A549 (cell line): ENCODE measurements around the gene OR6S1. TPM values are rescaled to one million over a fixed set of nuclear protein-coding genes. Genes with fewer than 3 reads are reported as not detected.

Source experiments
- ATAC-seq, 2 experiments: fragments of 200-7000 bp in 1 of 2; fragments of >200 bp in 1 of 2; cut with Nextera tagmentation in 1 of 2; cut with Tn5 transposase in 1 of 2; 3 replicates each; pipeline versions ENCODE4 v1.8.0 to v1.9.1; 2018 to 2020; ENCODE audit warnings: mild to moderate bottlenecking in 1 of 2, moderate library complexity in 1 of 2
- CTCF ChIA-PET: fragments of 300-600 bp; sonication (Branson Sonifier 250); formaldehyde crosslinking; extraction: SDS; loops from one replicate; lab custom pipeline; 2021; ENCODE audit warnings: antibody characterized with exemption, inconsistent platforms; lab: Yijun Ruan, JAX
- POLR2A ChIA-PET: fragments of 350-600 bp; formaldehyde crosslinking; extraction: SDS; loops from one replicate; lab custom pipeline; 2021; ENCODE audit warnings: antibody characterized with exemption, inconsistent platforms; lab: Yijun Ruan, JAX
- DNase-seq, 2 experiments: peaks; one replicate each; pipeline versions ENCODE4 v3.0.0 to v3.0.0-alpha.2; 2011 to 2016; ENCODE audit warnings: low read depth in 1 of 2, low spot score in 1 of 2
- FAIRE-seq: peaks from 2 replicates; lab custom pipeline; 2011; peaks lifted over from hg19 to GRCh38; lab: Jason Lieb, UNC
- H3K27ac ChIP-seq, 2 experiments: fragments of >200 bp; sonication (Bioruptor Twin); formaldehyde crosslinking; 3 replicates each; pipeline ENCODE4 v1.5.1; 2016 to 2017
- H3K4me1 ChIP-seq: fragments of >200 bp; sonication (Bioruptor Twin); formaldehyde crosslinking; 3 replicates; pipeline ENCODE4 v1.6.1; 2016
- H3K4me2 ChIP-seq: fragments of >200 bp; sonication (Bioruptor Twin); formaldehyde crosslinking; 3 replicates; pipeline ENCODE4 v1.6.1; 2016
- H3K4me3 ChIP-seq: fragments of >200 bp; sonication (Bioruptor Twin); formaldehyde crosslinking; 3 replicates; pipeline ENCODE4 v1.5.1; 2016
- H3K9me3 ChIP-seq: fragments of >200 bp; sonication (Bioruptor Twin); formaldehyde crosslinking; 3 replicates; pipeline ENCODE4 v1.6.1; 2016
- CEBPB ChIP-seq, 2 experiments: fragments of >200 bp in 1 of 2; sonication (Bioruptor Twin) in 1 of 2; formaldehyde crosslinking in 1 of 2; IDR thresholded peaks; 2 replicates each; pipeline ENCODE4 v1.6.1; 2012 to 2016
- ELK1 ChIP-seq: fragments of 150-350 bp; IDR thresholded peaks from 2 replicates; pipeline ENCODE4 v1.6.1; 2014; ENCODE audit warnings: low read depth, mild to moderate bottlenecking, low read length
- ESRRA ChIP-seq: fragments of 150-350 bp; IDR thresholded peaks from 2 replicates; pipeline ENCODE4 v1.6.1; 2014; ENCODE audit warnings: mild to moderate bottlenecking, low read length, borderline replicate concordance
- HEYL ChIP-seq: fragments of 250-450 bp; sonication (Bioruptor Pico); IDR thresholded peaks from 2 replicates; pipeline ENCODE4 v1.8.0; 2021; ENCODE audit warnings: mild to moderate bottlenecking, moderate library complexity
- HOXA7 ChIP-seq: fragments of 250-450 bp; sonication (Bioruptor Pico); IDR thresholded peaks from 2 replicates; pipeline ENCODE4 v1.5.0; 2020; ENCODE audit warnings: mild to moderate bottlenecking, moderate library complexity
- HOXB5 ChIP-seq: fragments of 250-450 bp; sonication (Bioruptor Pico); IDR thresholded peaks from 2 replicates; pipeline ENCODE4 v1.5.0; 2020; ENCODE audit warnings: mild to moderate bottlenecking, moderate library complexity
- JUNB ChIP-seq: fragments of >200 bp; sonication (Bioruptor Twin); formaldehyde crosslinking; IDR thresholded peaks from 2 replicates; pipeline ENCODE4 v1.6.1; 2016
- KDM1A ChIP-seq: fragments of 200-600 bp; sonication (generic); IDR thresholded peaks from 2 replicates; pipeline ENCODE4 v1.6.1; 2016; ENCODE audit warnings: low read depth, mild to moderate bottlenecking
- MAFK ChIP-seq: fragments of 450-650 bp; IDR thresholded peaks from 2 replicates; pipeline ENCODE4 v1.6.1; 2014; ENCODE audit not compliant: partially characterized antibody
- PBX3 ChIP-seq: IDR thresholded peaks from 2 replicates; pipeline ENCODE4 v1.6.1; 2012
- POLR2A ChIP-seq: IDR thresholded peaks from 2 replicates; pipeline ENCODE4 v1.6.1; 2012; ENCODE audit warnings: mild to moderate bottlenecking, low read length
- RARB ChIP-seq: fragments of 250-450 bp; sonication (Bioruptor Pico); IDR thresholded peaks from 2 replicates; pipeline ENCODE4 v1.8.0; 2021; ENCODE audit warnings: mild to moderate bottlenecking, moderate library complexity
- RCOR1 ChIP-seq: fragments of 150-350 bp; IDR thresholded peaks from 2 replicates; pipeline ENCODE4 v1.6.1; 2014; ENCODE audit warnings: antibody characterized with exemption, low read length, low read depth
- SREBF2 ChIP-seq: fragments of 450-650 bp; IDR thresholded peaks from 2 replicates; pipeline ENCODE4 v1.6.1; 2014; ENCODE audit warnings: mild to moderate bottlenecking, moderate library complexity
- TP53 ChIP-seq: fragments of 250-450 bp; sonication (Bioruptor Pico); IDR thresholded peaks from 2 replicates; pipeline ENCODE4 v1.5.0; 2021; ENCODE audit warnings: mild to moderate bottlenecking, moderate library complexity
- USF2 ChIP-seq: fragments of 450-650 bp; IDR thresholded peaks from 2 replicates; pipeline ENCODE4 v1.6.1; 2014; ENCODE audit warnings: antibody characterized with exemption
- ZFP36 ChIP-seq: fragments of 450-650 bp; IDR thresholded peaks from 2 replicates; pipeline ENCODE4 v1.6.1; 2014; ENCODE audit warnings: borderline replicate concordance; ENCODE audit not compliant: partially characterized antibody
- WGBS: methylation state at CpG from one replicate; pipeline ENCODE4 v1.1.6; 2017; ENCODE audit errors: missing lambda C conversion rate; 5-methylcytosine and 5-hydroxymethylcytosine counted together
- polyA plus RNA-seq, 4 experiments: library from polyadenylated mRNA; depleted of rRNA in 3 of 4; stranded (reverse); fragments of >200 nt; fragmentation: RNase III in 1 of 4; extraction: RNeasy Plus Mini Kit Qiagen cat#74134 plus additional on column Dnase treatment in 1 of 4; gene quantifications; 2 replicates in 3 of 4; 3 replicates in 1 of 4; pipeline ENCODE4 v1.2.3, GENCODE V29; 2011 to 2017
- TF ChIP-seq, protein P1 (sequence below): IDR thresholded peaks from 2 replicates; pipeline ENCODE4 v1.6.1; 2012; ENCODE audit warnings: low read depth, borderline replicate concordance

The OR6S1 gene
- polyA plus RNA-seq, 2 of the 4 experiments (the other 2 are of a cell fraction), result not detected

GRCh38 chr14:20624495-20625070 is 16.9 kb downstream of the OR6S1 start:
- peak overlapping the region; percentile 58 to 79 for H3K27ac ChIP-seq

DNA sequence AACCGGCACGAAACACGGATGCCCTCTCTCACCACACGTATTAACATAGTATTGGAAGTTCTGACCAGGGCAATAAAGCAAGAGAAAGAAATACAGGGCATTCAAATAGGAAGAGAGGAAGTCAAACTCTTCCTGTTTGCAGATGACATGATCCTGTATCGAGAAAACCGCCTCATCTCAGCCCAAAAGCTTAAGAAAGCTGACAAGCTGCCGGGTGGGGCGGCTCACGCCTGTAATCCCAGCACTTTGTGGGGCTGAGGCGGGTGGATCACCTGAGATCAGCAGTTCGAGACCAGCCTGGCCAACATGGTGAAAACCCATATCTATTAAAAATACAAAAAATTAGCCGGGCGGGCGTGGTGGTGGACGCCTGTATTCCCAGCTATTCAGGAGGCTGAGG is 17.7 kb downstream of the OR6S1 start:
- DNase-seq, result peak in 1 of 2 experiments; percentile 51
- H3K27ac ChIP-seq, result peak overlapping the region in 1 of 2 experiments; percentile 79; a peak in 2 of 6 replicates
- 54% methylated on average over 15 of the region's 15 CpGs for WGBS
- H3K4me3 ChIP-seq, result peak overlapping the region; percentile 53; the same call in 2 of the 3 replicates
- peak overlapping the region; percentile 73 for H3K4me2 ChIP-seq
- TF ChIP-seq RARB, result no peak
- no peak for TF ChIP-seq MAFK
- no peak for TF ChIP-seq HOXB5
- no peak for TF ChIP-seq PBX3
- TF ChIP-seq SREBF2, result no peak
- TF ChIP-seq JUNB, result no peak
- TF ChIP-seq TP53 (CRISPR knock-in tag), result no peak
- TF ChIP-seq, protein P1, sequence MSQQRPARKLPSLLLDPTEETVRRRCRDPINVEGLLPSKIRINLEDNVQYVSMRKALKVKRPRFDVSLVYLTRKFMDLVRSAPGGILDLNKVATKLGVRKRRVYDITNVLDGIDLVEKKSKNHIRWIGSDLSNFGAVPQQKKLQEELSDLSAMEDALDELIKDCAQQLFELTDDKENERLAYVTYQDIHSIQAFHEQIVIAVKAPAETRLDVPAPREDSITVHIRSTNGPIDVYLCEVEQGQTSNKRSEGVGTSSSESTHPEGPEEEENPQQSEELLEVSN, result no peak
- TF ChIP-seq RCOR1, result no peak
- TF ChIP-seq HOXA7 (CRISPR knock-in tag), result no peak
- TF ChIP-seq ZFP36, result no peak
- TF ChIP-seq KDM1A, result no peak
- H3K4me1 ChIP-seq, result peaks cover 25% of the 10 kb centered on the region; the same call in 2 of the 3 replicates
- ChIA-PET POLR2A (interaction anchor here (1.0 kb wide), 1 partner anchor 10 kb away, joined by 5 read pairs; no protein-coding TSS in a partner anchor), CTCF (interaction anchor here (0.7 to 3.4 kb wide), 4 partner anchors 10 to 337 kb away, joined by 3 to 27 read pairs (median 4); partner anchors contain the start of gene RNASE4)
- no peaks in the 10 kb centered on the region for H3K9me3 ChIP-seq
- FAIRE-seq, result no peak
- no peak for ATAC-seq

More at GRCh38 chr14:20624495-20625070, 16.9 kb downstream of the OR6S1 start:
- no peak for FAIRE-seq
- ChIA-PET CTCF (interaction anchor here (0.7 to 3.4 kb wide), 2 partner anchors 11 to 336 kb away, joined by 3 to 27 read pairs; no protein-coding TSS in a partner anchor), POLR2A (no interaction called here)
- peak overlapping the region; percentile 73 for H3K4me2 ChIP-seq
- peak; percentile 75 to 93 for DNase-seq
- H3K4me1 ChIP-seq, result peaks cover 32% of the 10 kb centered on the region; the same call in 2 of the 3 replicates
- H3K4me3 ChIP-seq, result peak overlapping the region; percentile 53
- peak; percentile 79 to 87 for ATAC-seq
- 1% methylated on average over 22 of the region's 22 CpGs for WGBS
- H3K9me3 ChIP-seq, result no peaks in the 10 kb centered on the region
- TF ChIP-seq ESRRA, result peak; percentile 10; the same call in 1 of the 2 replicates
- 0 out of 2 replicates have a peak, but pooled peaks have one; percentile 10 for TF ChIP-seq USF2
- TF ChIP-seq HEYL (CRISPR knock-in tag), result no peak
- TF ChIP-seq CEBPB (IDR thresholded peaks at IDR 0.05), result peak; percentile 49 to 83; a peak in 3 of 4 replicates

DNA sequence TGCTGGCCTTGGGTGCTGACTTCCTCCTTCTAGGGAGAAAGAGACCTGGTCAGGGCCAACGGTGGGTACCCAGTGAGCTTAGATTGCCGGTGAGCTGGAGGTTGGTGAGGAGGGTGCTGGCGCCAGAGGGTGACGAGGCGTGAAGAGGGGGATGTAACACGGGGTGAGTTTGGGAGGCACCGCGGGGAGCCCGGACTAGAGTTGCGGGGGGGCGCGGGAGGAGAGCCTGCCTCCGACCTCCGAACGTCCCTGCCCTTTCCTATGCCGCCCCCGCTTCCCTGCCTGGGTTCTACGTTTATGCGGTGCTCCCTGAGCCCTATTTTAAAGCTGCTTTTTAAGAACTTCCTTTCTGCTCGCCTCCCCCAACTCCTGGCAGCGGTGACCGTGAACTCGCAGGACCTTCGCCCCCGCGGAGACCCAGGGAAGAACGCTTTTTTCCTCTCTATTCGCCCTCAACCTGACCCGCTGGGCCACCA is 18.6 kb downstream of the OR6S1 start:
- POLR2A ChIA-PET, result interaction anchor here (1.1 kb wide), 1 partner anchor 59 kb away, joined by 3 read pairs; no protein-coding TSS in a partner anchor
- ATAC-seq, result no peak
- WGBS, result 94% methylated on average over 29 of the region's 29 CpGs
- Histone ChIP-seq H3K9me3 (no peaks in the 10 kb centered on the region), H3K27ac (no peak overlapping the region), H3K4me3 (no peak overlapping the region), H3K4me1 (peaks cover 24% of the 10 kb centered on the region; the same call in 2 of the 3 replicates), H3K4me2 (no peak overlapping the region)
- TF ChIP-seq HOXB5 (no peak), ELK1 (no peak), POLR2A (0 out of 2 replicates have a peak, but pooled peaks have one; percentile 13)
- CTCF ChIA-PET, result interaction anchor here (0.9 to 3.4 kb wide), 9 partner anchors 9 to 348 kb away, joined by 3 to 27 read pairs (median 3); partner anchors contain the start of gene RNASE4
- DNase-seq, result no peak
- FAIRE-seq, result no peak
